Loucy (cell line): ENCODE results near the gene KRTAP5-9.
"Not testable (repeated sequence)": the region's sequence is repeated elsewhere in the genome, so short reads cannot be mapped to it uniquely, and the experiment has no call there.

Source experiments
- H2AFZ ChIP-seq: fragments of 200-600 bp; sonication (generic); 2 replicates; pipeline ENCODE4 v1.6.0; 2016; ENCODE audit warnings: antibody characterized with exemption, mild to moderate bottlenecking, low read length, moderate library complexity
- H3F3A ChIP-seq: fragments of 200-600 bp; 2 replicates; pipeline ENCODE4 v1.6.0; 2016; ENCODE audit warnings: antibody characterized with exemption, low read depth, mild to moderate bottlenecking
- H3K27me3 ChIP-seq: fragments of 200-600 bp; sonication (generic); 2 replicates; pipeline ENCODE4 v1.6.1; 2014; ENCODE audit warnings: low read length, mild to moderate bottlenecking; ENCODE audit not compliant: insufficient read depth, poor library complexity, severe bottlenecking
- H3K36me3 ChIP-seq: fragments of 200-600 bp; sonication (generic); 2 replicates; pipeline ENCODE4 v1.6.1; 2016; ENCODE audit warnings: low read length; ENCODE audit not compliant: insufficient read depth
- H3K4me1 ChIP-seq: fragments of 200-600 bp; sonication (generic); 2 replicates; pipeline ENCODE4 v1.5.1; 2014; ENCODE audit warnings: low read length, mild to moderate bottlenecking; ENCODE audit not compliant: insufficient read depth, poor library complexity, severe bottlenecking
- H3K4me2 ChIP-seq: fragments of 200-600 bp; sonication (generic); 2 replicates; pipeline ENCODE4 v1.6.0; 2014; ENCODE audit warnings: antibody characterized with exemption, low read length, low read depth, mild to moderate bottlenecking; ENCODE audit not compliant: poor library complexity, severe bottlenecking
- H3K4me3 ChIP-seq: fragments of 200-600 bp; sonication (generic); 2 replicates; pipeline ENCODE4 v1.5.1; 2014; ENCODE audit warnings: low read length, mild to moderate bottlenecking, mixed read lengths; ENCODE audit not compliant: poor library complexity, severe bottlenecking
- H3K79me2 ChIP-seq: fragments of 200-600 bp; sonication (generic); 2 replicates; pipeline ENCODE4 v1.6.1; 2014; ENCODE audit warnings: low read length; ENCODE audit not compliant: insufficient read depth
- H3K9ac ChIP-seq: fragments of 200-600 bp; sonication (generic); 2 replicates; pipeline ENCODE4 v1.6.0; 2014; ENCODE audit warnings: mild to moderate bottlenecking, low read depth, low read length, moderate library complexity; ENCODE audit not compliant: poor library complexity, severe bottlenecking
- H3K9me2 ChIP-seq: fragments of 200-600 bp; sonication (generic); replicated peaks from 2 replicates; pipeline ENCODE4 v1.6.1; 2016; ENCODE audit warnings: low read depth, low read length, mixed read lengths
- H3K9me3 ChIP-seq: fragments of 200-600 bp; sonication (generic); 2 replicates; pipeline ENCODE4 v1.6.1; 2014; ENCODE audit warnings: mild to moderate bottlenecking, antibody characterized with exemption, low read length, low read depth; ENCODE audit not compliant: insufficient read depth
- H4K20me1 ChIP-seq: fragments of 200-600 bp; sonication (generic); 2 replicates; pipeline ENCODE4 v1.6.0; 2014; ENCODE audit warnings: antibody characterized with exemption, low read length, mild to moderate bottlenecking; ENCODE audit not compliant: insufficient read depth, poor library complexity, severe bottlenecking
- EZH2phosphoT487 ChIP-seq: fragments of 200-600 bp; IDR thresholded peaks from 2 replicates; pipeline ENCODE4 v1.6.1; 2018; ENCODE audit warnings: antibody characterized with exemption, mild to moderate bottlenecking, moderate library complexity, borderline replicate concordance
- TF ChIP-seq, protein P1 (sequence below): fragments of 200-600 bp; sonication (generic); conservative IDR thresholded peaks from 2 replicates; pipeline ENCODE4 v1.5.1; 2014; ENCODE audit warnings: mild to moderate bottlenecking, antibody characterized with exemption, low read length

The KRTAP5-9 gene

DNA sequence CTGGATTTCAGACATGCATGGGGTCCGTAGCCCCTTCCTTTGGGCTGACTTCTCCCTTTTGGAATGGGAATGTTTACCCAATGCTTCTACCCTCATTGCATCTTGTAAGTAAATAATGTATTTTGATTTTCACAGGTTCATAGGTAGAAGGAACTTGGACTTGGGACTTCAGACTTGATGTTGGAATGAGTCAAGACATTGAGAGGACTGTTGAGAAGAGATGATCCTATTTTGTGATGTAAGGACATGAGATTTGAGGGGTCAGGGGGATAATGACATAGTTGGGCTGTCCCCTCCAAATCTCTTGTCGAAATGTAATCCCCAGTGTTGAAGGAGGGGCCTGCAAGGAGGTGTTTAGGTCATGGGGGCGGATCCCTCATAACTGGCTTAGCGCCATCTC is 16.2 kb downstream of the KRTAP5-9 start:
- no peaks in the 10 kb centered on the region for H3K36me3 ChIP-seq

DNA sequence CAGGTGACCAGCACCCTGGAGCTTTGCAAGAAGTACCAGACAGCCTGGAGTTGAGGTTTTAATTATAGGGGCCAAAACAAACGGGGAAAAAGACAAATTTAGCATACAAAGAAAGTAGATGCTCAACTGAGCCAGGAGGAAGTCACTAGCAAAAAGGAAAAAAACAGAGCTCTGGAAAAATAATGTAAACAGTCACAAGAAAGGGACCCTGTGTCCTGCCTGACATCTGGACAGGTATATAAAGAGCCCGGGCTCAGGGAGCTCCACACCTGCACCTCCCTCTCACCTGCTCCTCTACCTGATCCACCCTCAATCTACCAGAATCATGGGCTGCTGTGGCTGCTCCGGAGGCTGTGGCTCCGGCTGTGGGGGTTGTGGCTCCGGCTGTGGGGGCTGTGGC is 17.0 kb downstream of the KRTAP5-9 start, which contains the start of gene KRTAP5-10:
Gene KRTAP5-10, plus strand, starts transcription at position 301 of the 400 bp plus-strand sequence. Its CDS starts 25 bp downstream, at position 326.
- Histone ChIP-seq H3K4me1 (no peaks in the 10 kb centered on the region), H4K20me1 (no peaks in the 10 kb centered on the region), H3K36me3 (no peaks in the 10 kb centered on the region), H2AFZ (no peak within 1 kb of the TSS), H3K9ac (no peak within 1 kb of the TSS), H3F3A (no peaks in the 10 kb centered on the region), H3K9me3 (no peaks in the 10 kb centered on the region), H3K27me3 (no peaks in the 10 kb centered on the region), H3K4me2 (no peak within 1 kb of the TSS), H3K9me2 (no peaks in the 10 kb centered on the region), H3K4me3 (no peak within 1 kb of the TSS), H3K79me2 (no peaks in the 10 kb centered on the region)
- TF ChIP-seq, protein P1, sequence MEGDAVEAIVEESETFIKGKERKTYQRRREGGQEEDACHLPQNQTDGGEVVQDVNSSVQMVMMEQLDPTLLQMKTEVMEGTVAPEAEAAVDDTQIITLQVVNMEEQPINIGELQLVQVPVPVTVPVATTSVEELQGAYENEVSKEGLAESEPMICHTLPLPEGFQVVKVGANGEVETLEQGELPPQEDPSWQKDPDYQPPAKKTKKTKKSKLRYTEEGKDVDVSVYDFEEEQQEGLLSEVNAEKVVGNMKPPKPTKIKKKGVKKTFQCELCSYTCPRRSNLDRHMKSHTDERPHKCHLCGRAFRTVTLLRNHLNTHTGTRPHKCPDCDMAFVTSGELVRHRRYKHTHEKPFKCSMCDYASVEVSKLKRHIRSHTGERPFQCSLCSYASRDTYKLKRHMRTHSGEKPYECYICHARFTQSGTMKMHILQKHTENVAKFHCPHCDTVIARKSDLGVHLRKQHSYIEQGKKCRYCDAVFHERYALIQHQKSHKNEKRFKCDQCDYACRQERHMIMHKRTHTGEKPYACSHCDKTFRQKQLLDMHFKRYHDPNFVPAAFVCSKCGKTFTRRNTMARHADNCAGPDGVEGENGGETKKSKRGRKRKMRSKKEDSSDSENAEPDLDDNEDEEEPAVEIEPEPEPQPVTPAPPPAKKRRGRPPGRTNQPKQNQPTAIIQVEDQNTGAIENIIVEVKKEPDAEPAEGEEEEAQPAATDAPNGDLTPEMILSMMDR, result no peak
- TF ChIP-seq EZH2phosphoT487, result no peak

More for the DNA sequence above, 16.2 kb downstream of the KRTAP5-9 start:
- H3K9me2 ChIP-seq, result no peaks in the 10 kb centered on the region
- no peak overlapping the region for H3K9ac ChIP-seq
- no peak overlapping the region for H3K4me3 ChIP-seq
- no peaks in the 10 kb centered on the region for H3F3A ChIP-seq
- no peak overlapping the region for H3K4me2 ChIP-seq
- H2AFZ ChIP-seq, result no peak overlapping the region
- TF ChIP-seq EZH2phosphoT487, result no peak
- TF ChIP-seq, protein P1, result no peak
- H4K20me1 ChIP-seq, result no peaks in the 10 kb centered on the region
- no peaks in the 10 kb centered on the region for H3K79me2 ChIP-seq
- H3K27me3 ChIP-seq, result no peaks in the 10 kb centered on the region
- H3K4me1 ChIP-seq, result no peaks in the 10 kb centered on the region
- H3K9me3 ChIP-seq, result no peaks in the 10 kb centered on the region

DNA sequence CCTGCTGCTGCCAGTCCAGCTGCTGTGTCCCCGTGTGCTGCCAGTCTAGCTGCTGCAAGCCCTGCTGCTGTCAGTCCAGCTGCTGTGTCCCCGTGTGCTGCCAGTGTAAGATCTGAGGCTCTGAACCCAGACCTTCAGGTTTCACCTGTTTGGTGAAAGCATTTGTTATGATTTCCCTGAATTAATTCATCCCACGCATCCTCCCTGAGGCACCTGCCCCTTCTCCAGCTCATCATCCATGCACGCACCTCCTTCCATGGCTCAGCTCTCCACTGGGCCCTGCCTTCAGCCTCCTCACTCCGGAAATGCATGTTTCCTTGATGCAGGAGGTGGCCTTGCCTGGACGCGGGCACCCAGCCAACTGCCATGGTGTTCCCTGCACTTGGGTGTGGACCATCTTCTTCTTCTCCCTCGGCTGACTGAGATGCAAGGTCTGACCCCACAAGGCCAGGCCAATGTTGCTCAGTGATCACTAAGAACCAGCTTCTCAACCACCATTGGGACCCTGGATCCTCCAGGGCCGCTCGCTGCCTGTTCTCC is 17.9 kb downstream of the KRTAP5-9 start:
- TF ChIP-seq, protein P1, result no peak
- no peak for TF ChIP-seq EZH2phosphoT487
- Histone ChIP-seq H3K27me3 (no peaks in the 10 kb centered on the region), H3K36me3 (no peaks in the 10 kb centered on the region), H3K9ac (no peak overlapping the region), H3K79me2 (no peaks in the 10 kb centered on the region), H3K9me3 (no peaks in the 10 kb centered on the region), H4K20me1 (no peaks in the 10 kb centered on the region), H3K4me3 (no peak overlapping the region), H3F3A (no peaks in the 10 kb centered on the region), H3K9me2 (no peaks in the 10 kb centered on the region), H3K4me2 (no peak overlapping the region), H2AFZ (no peak overlapping the region), H3K4me1 (no peaks in the 10 kb centered on the region)

DNA sequence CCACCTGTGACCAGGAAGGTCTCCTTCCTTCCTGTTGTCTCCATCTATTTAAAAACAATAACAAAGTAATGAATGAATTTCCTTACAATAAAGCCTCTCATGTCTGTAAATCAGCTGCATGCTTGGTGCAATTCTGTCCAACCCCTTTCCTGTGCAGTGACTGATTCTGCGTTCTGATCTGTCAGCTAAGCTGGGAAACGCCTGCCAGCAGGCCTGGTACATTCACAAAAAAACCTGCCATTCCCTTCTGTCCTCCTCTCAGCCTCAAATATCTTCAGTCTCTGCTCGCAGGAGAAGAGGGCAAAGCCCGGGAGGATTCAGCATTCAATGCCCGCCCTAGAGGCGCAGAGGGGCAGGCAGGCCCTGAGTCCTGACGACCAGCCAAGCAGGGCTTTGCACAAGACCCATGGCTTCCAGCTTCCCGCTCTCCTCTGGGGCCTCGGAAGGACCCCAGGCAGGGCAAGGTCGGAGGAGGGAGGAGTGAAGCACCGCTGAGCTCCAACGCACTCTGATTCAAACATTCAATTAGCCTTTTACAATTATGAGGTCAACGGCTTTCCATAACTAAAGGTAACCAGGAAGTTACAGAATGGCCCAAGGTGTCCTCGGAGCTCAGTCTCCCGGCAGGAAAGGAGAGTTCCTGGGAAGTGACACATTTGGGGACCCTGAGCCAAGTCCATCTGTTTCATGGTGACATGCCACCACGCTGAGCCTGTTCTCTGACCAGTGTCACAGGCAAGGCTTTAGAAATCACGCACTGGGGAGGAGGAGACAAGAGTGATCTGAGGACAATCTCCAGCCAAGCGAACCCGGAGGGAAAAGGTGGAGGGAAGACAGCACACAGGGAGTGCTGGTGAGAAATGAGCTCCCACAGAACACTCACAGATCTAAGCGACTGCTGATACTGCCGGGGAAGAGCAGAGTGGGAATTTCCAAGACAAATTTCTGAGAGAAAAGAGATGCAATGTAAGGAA is 18.7 kb downstream of the KRTAP5-9 start:
- not testable (repeated sequence) for H3K9ac ChIP-seq, H3K36me3 ChIP-seq, H3K9me2 ChIP-seq, H3K27me3 ChIP-seq, H3F3A ChIP-seq, H4K20me1 ChIP-seq, H3K4me2 ChIP-seq, H2AFZ ChIP-seq, H3K4me1 ChIP-seq, H3K9me3 ChIP-seq, H3K4me3 ChIP-seq, H3K79me2 ChIP-seq

DNA sequence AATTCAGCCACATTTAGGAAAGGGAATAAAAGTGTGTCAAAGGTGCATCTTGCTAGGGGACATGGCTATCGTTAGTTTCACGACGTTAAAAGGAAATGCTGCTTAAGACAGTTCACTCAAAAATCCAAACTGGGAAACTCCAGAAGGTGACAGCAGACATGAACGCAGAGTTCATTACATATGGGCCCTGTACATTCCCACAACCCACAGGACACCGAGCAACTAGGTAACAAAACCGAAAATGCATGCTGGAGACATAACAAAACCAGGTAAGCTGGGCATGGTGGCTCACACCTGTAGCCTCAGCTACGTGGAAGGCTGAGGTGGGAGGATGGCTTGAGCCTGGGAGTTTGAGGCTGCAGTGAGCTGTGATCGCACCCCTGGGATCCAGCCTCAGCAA is 19.4 kb downstream of the KRTAP5-9 start:
- not testable (repeated sequence) for H3K4me2 ChIP-seq, H3K27me3 ChIP-seq, H3K9ac ChIP-seq, H3K4me3 ChIP-seq, H3K79me2 ChIP-seq, H2AFZ ChIP-seq, H3K9me3 ChIP-seq, H3K4me1 ChIP-seq, H4K20me1 ChIP-seq, H3F3A ChIP-seq, H3K9me2 ChIP-seq, H3K36me3 ChIP-seq
